Astrocyte of the cerebellum (primary cell): ENCODE results near the gene SUPT5H.

ENCODE experiments used
- DNase-seq: peaks from one replicate; pipeline ENCODE4 v3.0.0-alpha.2; 2011; ENCODE audit warnings: low read depth
- H3K4me3 ChIP-seq: 2 replicates; pipeline ENCODE4 v1.5.1; 2011; ENCODE audit warnings: mild to moderate bottlenecking, low read depth, low read length, moderate library complexity
- in situ Hi-C: cut with HindIII; loops from 2 replicates; pipeline ENCODE4 v1.10.0; 2017; ENCODE audit warnings: low sequenced_read_pairs
- TF ChIP-seq, protein P1 (sequence below): IDR thresholded peaks from 2 replicates; pipeline ENCODE4 v1.5.1; 2012; ENCODE audit warnings: low read length, low read depth, moderate library complexity, mild to moderate bottlenecking; ENCODE audit errors: missing control alignments

The SUPT5H gene

DNA sequence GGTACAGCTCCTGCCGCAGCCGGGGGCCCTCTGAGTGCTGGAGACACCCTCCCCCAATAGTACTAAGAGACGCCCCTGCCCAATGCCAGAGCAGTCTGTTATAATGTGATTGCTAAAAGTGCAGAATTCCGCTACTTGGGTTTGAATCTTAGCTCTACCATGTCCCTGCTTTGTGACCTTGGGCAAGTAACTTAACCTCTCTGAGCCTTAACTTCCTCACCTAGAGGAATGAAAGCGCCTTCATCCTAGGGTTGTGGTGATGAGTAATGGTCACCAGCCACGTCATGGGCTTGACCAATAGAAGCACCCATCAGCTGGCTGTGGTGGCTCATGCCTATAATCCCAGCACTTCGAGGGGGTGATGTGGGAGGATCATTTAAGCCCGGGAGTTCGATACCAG lies 26.4 kb upstream of the SUPT5H start:
- in situ Hi-C loops: no loop called here
- H3K4me3 ChIP-seq: no peak overlapping the region
- DNase-seq: no peak
- TF ChIP-seq, protein P1, sequence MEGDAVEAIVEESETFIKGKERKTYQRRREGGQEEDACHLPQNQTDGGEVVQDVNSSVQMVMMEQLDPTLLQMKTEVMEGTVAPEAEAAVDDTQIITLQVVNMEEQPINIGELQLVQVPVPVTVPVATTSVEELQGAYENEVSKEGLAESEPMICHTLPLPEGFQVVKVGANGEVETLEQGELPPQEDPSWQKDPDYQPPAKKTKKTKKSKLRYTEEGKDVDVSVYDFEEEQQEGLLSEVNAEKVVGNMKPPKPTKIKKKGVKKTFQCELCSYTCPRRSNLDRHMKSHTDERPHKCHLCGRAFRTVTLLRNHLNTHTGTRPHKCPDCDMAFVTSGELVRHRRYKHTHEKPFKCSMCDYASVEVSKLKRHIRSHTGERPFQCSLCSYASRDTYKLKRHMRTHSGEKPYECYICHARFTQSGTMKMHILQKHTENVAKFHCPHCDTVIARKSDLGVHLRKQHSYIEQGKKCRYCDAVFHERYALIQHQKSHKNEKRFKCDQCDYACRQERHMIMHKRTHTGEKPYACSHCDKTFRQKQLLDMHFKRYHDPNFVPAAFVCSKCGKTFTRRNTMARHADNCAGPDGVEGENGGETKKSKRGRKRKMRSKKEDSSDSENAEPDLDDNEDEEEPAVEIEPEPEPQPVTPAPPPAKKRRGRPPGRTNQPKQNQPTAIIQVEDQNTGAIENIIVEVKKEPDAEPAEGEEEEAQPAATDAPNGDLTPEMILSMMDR: no peak

DNA sequence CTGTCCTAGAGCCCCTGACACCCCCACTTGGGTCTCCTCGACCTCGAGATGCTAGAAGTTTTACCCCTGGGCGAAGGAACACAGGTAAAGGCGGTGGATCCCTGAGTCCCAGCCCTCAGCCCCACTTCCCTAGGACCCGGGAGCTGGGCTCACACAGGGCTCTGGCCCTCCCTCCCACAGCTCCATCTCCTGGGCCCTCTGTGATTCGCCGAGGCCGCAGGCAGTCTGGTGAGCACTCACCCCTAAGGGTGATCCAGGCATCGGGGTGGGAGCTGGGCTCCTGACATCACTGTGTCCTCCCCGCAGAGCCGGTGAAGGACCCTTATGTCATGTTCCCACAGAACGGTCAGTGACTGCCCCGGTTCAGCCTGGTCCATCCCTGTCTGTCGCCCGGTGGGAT lies 24.6 kb upstream of the SUPT5H start:
- no peak for DNase-seq
- H3K4me3 ChIP-seq: no peak overlapping the region
- TF ChIP-seq, protein P1: no peak
- in situ Hi-C loops: no loop called here

GRCh38 chr19:39422020-39422419 lies 23.4 kb upstream of the SUPT5H start:
- TF ChIP-seq, protein P1: no peak
- DNase-seq: no peak
- H3K4me3 ChIP-seq: no peak overlapping the region
- in situ Hi-C loops: no loop called here

GRCh38 chr19:39423258-39424086 lies 21.9 kb upstream of the SUPT5H start:
- no peak for DNase-seq
- TF ChIP-seq, protein P1: no peak
- H3K4me3 ChIP-seq: no peak overlapping the region
- in situ Hi-C loops: no loop called here

DNA sequence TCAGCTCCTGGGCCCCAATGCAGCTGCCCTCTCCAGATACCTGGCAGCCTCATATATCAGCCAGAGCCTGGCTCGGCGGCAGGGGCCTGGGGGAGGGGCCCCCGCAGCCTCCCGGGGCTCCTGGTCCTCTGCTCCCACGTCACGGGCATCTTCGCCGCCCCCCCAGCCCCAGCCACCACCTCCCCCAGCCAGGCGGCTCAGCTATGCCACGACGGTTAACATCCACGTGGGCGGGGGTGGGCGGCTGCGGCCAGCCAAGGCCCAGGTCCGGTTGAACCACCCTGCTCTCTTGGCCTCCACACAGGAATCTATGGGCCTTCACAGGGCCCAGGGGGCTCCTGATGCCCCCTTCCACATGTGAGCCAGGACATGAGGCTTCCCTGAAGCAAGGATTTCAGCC lies 20.4 kb upstream of the SUPT5H start:
- no peak overlapping the region for H3K4me3 ChIP-seq
- DNase-seq: no peak
- in situ Hi-C loops: no loop called here
- TF ChIP-seq, protein P1: no peak

DNA sequence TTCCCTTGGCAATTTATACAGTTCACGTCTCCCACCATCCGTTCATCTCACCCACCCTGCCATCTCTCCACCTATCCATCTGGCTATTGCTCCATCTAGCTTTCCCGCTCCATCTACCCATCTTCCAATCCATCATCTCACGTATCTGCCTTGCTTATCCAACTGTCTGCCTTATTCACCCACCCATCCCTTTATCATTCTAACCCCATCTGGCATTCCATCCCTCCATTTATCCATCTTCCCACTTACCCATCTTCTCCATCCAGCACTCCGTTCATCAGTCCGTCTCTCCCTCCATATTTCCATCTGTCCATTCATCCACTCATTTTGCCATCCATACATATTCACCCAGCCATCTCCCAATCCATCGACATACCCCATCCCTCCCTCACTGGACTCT lies 19.6 kb upstream of the SUPT5H start:
- TF ChIP-seq, protein P1: no peak
- DNase-seq: no peak
- in situ Hi-C loops: no loop called here
- H3K4me3 ChIP-seq: no peak overlapping the region

DNA sequence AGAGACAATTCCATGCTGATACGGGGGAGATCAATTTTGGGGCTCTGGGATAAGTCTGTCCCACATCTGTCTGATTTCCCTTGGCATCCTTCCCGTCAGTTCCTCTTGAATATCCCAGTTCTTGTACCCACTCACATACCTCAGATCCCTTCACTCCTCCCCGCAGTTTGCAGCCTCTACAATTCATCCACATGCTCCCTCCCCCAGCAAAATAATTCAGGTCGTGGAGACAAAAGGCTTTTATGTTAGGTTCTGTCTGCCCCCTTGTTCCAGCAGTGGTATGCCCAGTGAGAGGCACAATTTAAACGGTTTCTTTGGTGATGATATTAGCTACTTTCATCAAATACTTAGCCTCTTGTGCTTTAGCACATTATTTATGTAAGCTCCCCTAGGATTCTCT lies 19.2 kb upstream of the SUPT5H start:
- TF ChIP-seq, protein P1: no peak
- in situ Hi-C loops: no loop called here
- DNase-seq: no peak
- no peak overlapping the region for H3K4me3 ChIP-seq
